IPS-20b (cell line): ENCODE results near the gene RAPGEF4.

Experiments
- H3K27ac ChIP-seq: one replicate; pipeline ENCODE4 v1.5.1; 2013; ENCODE audit warnings: low read length
- H3K27me3 ChIP-seq: 2 replicates; pipeline ENCODE4 v1.6.1; 2013; ENCODE audit warnings: mild to moderate bottlenecking, low read length, inconsistent platforms; ENCODE audit not compliant: insufficient read depth
- H3K36me3 ChIP-seq: 2 replicates; pipeline ENCODE4 v1.6.1; 2013; ENCODE audit warnings: low read depth, mild to moderate bottlenecking, inconsistent platforms, low read length, moderate library complexity; ENCODE audit not compliant: insufficient read depth
- H3K4me1 ChIP-seq: 2 replicates; pipeline ENCODE4 v1.6.1; 2013; ENCODE audit warnings: mild to moderate bottlenecking, control low read depth, inconsistent platforms, low read length, moderate library complexity; ENCODE audit not compliant: insufficient read depth
- H3K4me3 ChIP-seq: 2 replicates; pipeline ENCODE4 v1.5.1; 2013; ENCODE audit warnings: mild to moderate bottlenecking, low read length, inconsistent platforms
- H3K9ac ChIP-seq: 2 replicates; pipeline ENCODE4 v1.6.1; 2013; ENCODE audit warnings: low read depth, mild to moderate bottlenecking, inconsistent platforms, low read length, moderate library complexity
- H3K9me3 ChIP-seq: 2 replicates; pipeline ENCODE4 v1.6.1; 2013; ENCODE audit warnings: mild to moderate bottlenecking, low read depth, low read length, inconsistent platforms; ENCODE audit not compliant: insufficient read depth

Gene RAPGEF4

DNA sequence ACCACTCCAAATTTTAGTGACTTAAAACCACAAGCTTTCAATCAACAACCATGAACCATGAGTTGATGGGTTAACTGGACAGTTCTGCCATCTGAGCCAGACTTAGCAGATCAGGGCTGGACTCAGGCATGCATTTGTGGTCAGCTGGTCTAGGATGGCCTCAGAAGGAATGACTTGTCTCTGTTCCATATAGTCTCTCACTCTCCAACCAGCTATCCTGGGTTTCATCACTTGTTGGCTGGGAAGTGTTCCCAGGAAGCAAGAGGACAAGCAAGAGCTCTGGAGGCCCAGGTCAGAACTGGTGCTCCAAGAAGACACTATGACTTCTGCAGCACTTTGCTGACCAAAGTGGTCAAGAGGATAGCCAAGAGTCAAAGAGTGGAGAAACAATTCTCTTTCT, 322.5 kb downstream of the RAPGEF4 start:
- Histone ChIP-seq H3K27ac (no peak overlapping the region), H3K9ac (no peak overlapping the region), H3K4me3 (no peak overlapping the region), H3K27me3 (no peaks in the 10 kb centered on the region), H3K4me1 (peaks cover 5% of the 10 kb centered on the region), H3K9me3 (no peaks in the 10 kb centered on the region), H3K36me3 (no peaks in the 10 kb centered on the region)

DNA sequence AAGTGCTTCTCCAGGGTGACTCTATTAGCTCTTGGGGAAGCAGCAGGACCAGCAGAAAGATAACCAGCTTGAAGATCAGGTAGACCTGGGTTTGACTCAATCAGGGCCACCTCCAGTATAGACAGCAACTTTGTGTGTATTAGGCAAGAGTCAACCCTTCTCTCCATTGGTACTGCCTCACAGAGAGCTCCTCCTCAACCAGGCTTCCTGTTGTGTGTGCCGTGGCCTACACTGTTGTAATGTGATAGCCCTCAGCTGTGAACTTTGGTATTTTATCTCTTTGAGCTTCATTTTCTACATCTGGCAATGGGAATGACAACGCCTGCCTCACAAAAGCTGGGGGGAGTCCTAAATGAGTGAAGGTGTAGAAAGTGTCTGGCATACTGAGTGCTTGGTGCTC, 323.0 kb downstream of the RAPGEF4 start:
- H3K9me3 ChIP-seq, result no peaks in the 10 kb centered on the region
- no peak overlapping the region for H3K4me3 ChIP-seq
- H3K27me3 ChIP-seq, result no peaks in the 10 kb centered on the region
- H3K9ac ChIP-seq, result no peak overlapping the region
- H3K4me1 ChIP-seq, result peaks cover 5% of the 10 kb centered on the region
- H3K36me3 ChIP-seq, result no peaks in the 10 kb centered on the region
- H3K27ac ChIP-seq, result no peak overlapping the region

GRCh38 chr2:173059292-173059691, 323.6 kb downstream of the RAPGEF4 start:
- H3K9ac ChIP-seq, result no peak overlapping the region
- peaks cover 3% of the 10 kb centered on the region for H3K4me1 ChIP-seq
- H3K27ac ChIP-seq, result no peak overlapping the region
- H3K9me3 ChIP-seq, result no peaks in the 10 kb centered on the region
- no peaks in the 10 kb centered on the region for H3K27me3 ChIP-seq
- H3K4me3 ChIP-seq, result no peak overlapping the region
- H3K36me3 ChIP-seq, result no peaks in the 10 kb centered on the region

GRCh38 chr2:173059971-173060461, 324.4 kb downstream of the RAPGEF4 start:
- no peaks in the 10 kb centered on the region; the same call in 1 of the 2 replicates for H3K4me1 ChIP-seq
- H3K27ac ChIP-seq, result no peak overlapping the region
- H3K9ac ChIP-seq, result no peak overlapping the region
- no peak overlapping the region for H3K4me3 ChIP-seq
- H3K27me3 ChIP-seq, result no peaks in the 10 kb centered on the region
- H3K36me3 ChIP-seq, result no peaks in the 10 kb centered on the region
- H3K9me3 ChIP-seq, result no peaks in the 10 kb centered on the region

- H3K9ac ChIP-seq, result no peak overlapping the region
- no peaks in the 10 kb centered on the region for H3K9me3 ChIP-seq
- H3K4me1 ChIP-seq, result no peaks in the 10 kb centered on the region; the same call in 1 of the 2 replicates
- no peak overlapping the region for H3K4me3 ChIP-seq
- H3K36me3 ChIP-seq, result no peaks in the 10 kb centered on the region
- no peaks in the 10 kb centered on the region for H3K27me3 ChIP-seq
- no peak overlapping the region for H3K27ac ChIP-seq
Observed at GRCh38 chr2:173062801-173063200, 327.2 kb downstream of the RAPGEF4 start.

GRCh38 chr2:173064151-173064805, 328.6 kb downstream of the RAPGEF4 start:
- H3K4me3 ChIP-seq, result no peak overlapping the region
- no peak overlapping the region for H3K27ac ChIP-seq
- H3K9me3 ChIP-seq, result no peaks in the 10 kb centered on the region
- H3K36me3 ChIP-seq, result no peaks in the 10 kb centered on the region
- H3K27me3 ChIP-seq, result no peaks in the 10 kb centered on the region
- no peak overlapping the region for H3K9ac ChIP-seq
- H3K4me1 ChIP-seq, result no peaks in the 10 kb centered on the region; the same call in 1 of the 2 replicates

GRCh38 chr2:173066887-173067676, 331.4 kb downstream of the RAPGEF4 start:
- Histone ChIP-seq H3K4me3 (no peak overlapping the region), H3K9ac (no peak overlapping the region), H3K4me1 (no peaks in the 10 kb centered on the region; the same call in 1 of the 2 replicates), H3K36me3 (no peaks in the 10 kb centered on the region), H3K9me3 (no peaks in the 10 kb centered on the region; the same call in 1 of the 2 replicates), H3K27me3 (no peaks in the 10 kb centered on the region), H3K27ac (no peak overlapping the region)

DNA sequence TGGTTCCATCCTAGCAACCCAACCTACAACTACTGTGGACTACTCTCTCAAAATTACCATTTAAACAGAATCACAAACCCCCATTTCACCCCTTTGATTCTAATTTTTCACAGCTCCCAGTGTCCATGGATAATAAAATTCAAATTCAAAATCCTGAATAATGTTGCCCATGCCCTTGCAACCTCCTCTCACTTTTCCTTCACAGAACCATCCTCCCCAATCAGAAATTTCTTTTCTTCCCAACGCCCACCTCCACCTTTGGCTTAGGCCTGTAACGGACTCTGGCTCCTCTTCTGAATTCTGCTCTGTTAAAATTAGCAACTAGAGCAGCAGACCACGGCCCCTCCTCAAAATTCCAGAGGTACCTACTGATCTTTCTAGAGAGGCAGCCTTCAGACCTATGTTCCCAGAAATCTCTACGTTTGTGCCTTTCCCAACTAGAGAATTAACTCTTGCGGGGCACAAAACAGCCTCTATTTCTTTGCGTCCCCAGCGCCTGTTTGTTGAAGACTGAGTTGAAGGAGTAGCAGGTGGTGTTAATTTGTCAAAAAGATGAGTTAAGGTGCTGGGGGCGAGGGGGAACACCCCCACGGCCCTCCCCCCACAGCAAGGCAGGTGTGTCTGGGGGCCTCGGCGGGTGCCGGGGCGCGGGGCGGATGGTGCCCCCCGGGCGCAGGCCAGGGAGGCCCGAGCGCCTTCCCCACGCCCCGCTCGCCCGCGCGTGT, 339.6 kb downstream of the RAPGEF4 start:
- Histone ChIP-seq H3K27ac (no peak overlapping the region), H3K27me3 (peaks cover 19% of the 10 kb centered on the region), H3K36me3 (no peaks in the 10 kb centered on the region), H3K4me1 (peaks cover 4% of the 10 kb centered on the region; the same call in 1 of the 2 replicates), H3K9ac (peak overlapping the region; percentile 79; the same call in 1 of the 2 replicates), H3K4me3 (peak overlapping the region; percentile 91), H3K9me3 (no peaks in the 10 kb centered on the region; the same call in 1 of the 2 replicates)

GRCh38 chr2:173075781-173076580, 340.3 kb downstream of the RAPGEF4 start, which contains the start of gene MAP3K20:
Gene MAP3K20, plus strand, starts transcription at chr2:173075846. Its CDS starts 15,186 bp downstream, at chr2:173091032.
- peaks cover 4% of the 10 kb centered on the region; the same call in 1 of the 2 replicates for H3K4me1 ChIP-seq
- H3K4me3 ChIP-seq, result peak within 1 kb of the TSS; percentile 91
- H3K9me3 ChIP-seq, result no peaks in the 10 kb centered on the region
- H3K36me3 ChIP-seq, result no peaks in the 10 kb centered on the region
- no peak within 1 kb of the TSS for H3K27ac ChIP-seq
- peaks cover 19% of the 10 kb centered on the region for H3K27me3 ChIP-seq
- peak within 1 kb of the TSS; percentile 79 for H3K9ac ChIP-seq

DNA sequence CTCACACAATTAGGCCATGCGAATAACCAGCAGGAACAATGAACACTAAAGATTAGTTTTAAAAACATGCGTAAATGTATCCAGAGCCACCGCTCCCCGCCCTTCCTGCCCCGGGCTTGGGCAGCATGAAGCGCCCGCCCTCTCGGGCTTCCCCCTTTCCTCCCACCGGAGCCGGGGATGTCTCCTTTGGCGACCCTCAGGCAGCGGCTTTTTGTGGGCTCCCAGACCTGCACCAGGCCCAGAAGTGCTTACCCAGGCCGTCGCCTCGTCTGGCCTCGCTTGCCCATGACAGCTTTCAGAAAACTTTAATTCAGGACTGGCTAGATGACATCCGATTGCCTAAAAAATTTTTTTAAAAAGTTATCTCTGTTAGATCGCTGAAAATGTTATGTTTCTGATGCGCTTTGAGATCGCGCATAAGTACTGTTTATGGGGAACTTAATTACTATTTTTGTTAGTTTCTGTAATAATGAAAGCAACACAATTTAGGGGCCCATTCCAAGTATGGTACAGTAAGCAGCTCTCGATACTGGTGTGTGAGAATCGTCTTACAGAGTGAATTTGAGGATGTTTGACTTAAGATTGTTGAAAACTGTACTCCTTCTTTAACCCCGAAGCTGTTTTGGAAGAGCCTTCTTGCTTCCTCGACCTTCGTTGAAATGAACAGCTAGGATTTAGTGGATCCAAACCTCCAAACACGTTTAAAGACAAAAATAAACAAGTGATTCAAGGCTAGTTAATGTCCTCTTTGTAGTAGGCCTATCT, 341.1 kb downstream of the RAPGEF4 start:
- no peaks in the 10 kb centered on the region for H3K36me3 ChIP-seq
- H3K9ac ChIP-seq, result peak overlapping the region; percentile 79
- peak overlapping the region; percentile 91 for H3K4me3 ChIP-seq
- no peaks in the 10 kb centered on the region for H3K9me3 ChIP-seq
- peaks cover 4% of the 10 kb centered on the region; the same call in 1 of the 2 replicates for H3K4me1 ChIP-seq
- no peak overlapping the region for H3K27ac ChIP-seq
- H3K27me3 ChIP-seq, result peaks cover 19% of the 10 kb centered on the region
